ENCODE results near the gene FBXW11. TPM values are rescaled to one million over a fixed set of nuclear protein-coding genes. Genes with fewer than 3 reads are reported as not detected.

Gene FBXW11
- total and polyA plus RNA-seq, 2 of the 8 experiments (the other 6 are each of a cell fraction or from before 2014, with no cell fraction given), result 45.0 to 75.6 TPM

DNA sequence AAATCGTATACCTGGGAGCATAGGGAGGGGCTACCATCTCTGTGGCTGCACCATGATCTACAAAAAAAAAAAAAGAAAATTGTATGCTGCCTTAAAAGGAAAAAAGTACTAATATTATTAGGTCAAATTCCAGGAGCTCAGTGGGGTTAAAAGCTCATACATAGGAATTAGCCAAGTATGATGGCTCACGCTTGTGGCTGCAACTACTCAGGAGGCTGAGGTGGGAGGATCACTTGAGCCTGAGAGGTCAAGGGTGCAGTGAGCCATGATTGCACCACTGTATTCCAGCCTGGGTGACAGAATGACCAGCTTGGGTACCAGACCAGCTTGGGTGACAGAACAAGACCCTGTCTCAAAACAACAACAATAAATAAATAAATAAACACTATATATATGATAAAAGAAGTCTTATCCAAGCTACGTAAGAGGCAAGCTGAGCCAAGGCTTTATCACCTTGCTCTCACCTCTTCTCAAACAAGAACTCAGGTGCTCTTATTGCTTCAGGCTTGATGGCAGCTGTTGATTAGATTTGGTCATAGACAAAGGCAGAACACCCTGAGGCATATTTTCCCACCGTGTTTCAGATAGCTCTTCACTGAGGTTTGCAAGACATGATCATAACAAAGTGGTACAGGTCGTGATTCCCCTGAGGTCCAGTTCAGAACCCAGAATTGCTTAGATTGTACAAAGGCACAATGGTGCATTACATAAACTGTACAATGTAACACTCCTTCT is 3.3 kb upstream of the FBXW11 start (continued):
- TF ChIP-seq EZH2 (IDR thresholded peaks at IDR 0.05; ENCODE audit: low read depth, low read length, severe bottlenecking), result no peak
- TF ChIP-seq GABPA (IDR thresholded peaks at IDR 0.05; ENCODE audit: borderline replicate concordance, insufficient read depth, low read length), result no peak
- TF ChIP-seq TAF1 (IDR thresholded peaks at IDR 0.05; ENCODE audit: low read depth, low read length), result no peak
- TF ChIP-seq SIX5 (IDR thresholded peaks at IDR 0.05; ENCODE audit: low read depth, low read length), result no peak
- no peak for TF ChIP-seq MAFK (IDR thresholded peaks at IDR 0.05; ENCODE audit: low read depth, low read length)
- no peak for TF ChIP-seq POU5F1 (IDR thresholded peaks at IDR 0.05; ENCODE audit: low read depth, low read length)

Measured in H1 (cell line).